SK-N-SH treated with all-trans-retinoic acid at 6 μM for 48 hours (cell line): ENCODE results near the gene HOXC13.

Source experiments
- ATAC-seq: fragments of 200-7000 bp; cut with Tn5 transposase; 3 replicates; pipeline ENCODE4 v1.9.1; 2020; ENCODE audit warnings: mild to moderate bottlenecking, moderate library complexity
- ARNTL ChIP-seq: fragments of 450-650 bp; formaldehyde crosslinking; IDR thresholded peaks from 2 replicates; pipeline ENCODE4 v1.5.0; 2020; ENCODE audit warnings: low read depth, mild to moderate bottlenecking, moderate library complexity, borderline replicate concordance
- BACH2 ChIP-seq: fragments of 250-450 bp; sonication (Bioruptor Pico); IDR thresholded peaks from 2 replicates; pipeline ENCODE4 v1.9.0; 2021; ENCODE audit warnings: mild to moderate bottlenecking, borderline replicate concordance
- CREB5 ChIP-seq: fragments of 250-450 bp; sonication (Bioruptor Pico); IDR thresholded peaks from 2 replicates; pipeline ENCODE4 v1.5.1; 2020; ENCODE audit warnings: low read depth, mild to moderate bottlenecking, moderate library complexity
- CSDC2 ChIP-seq: fragments of 250-450 bp; sonication (Bioruptor Pico); IDR thresholded peaks from 2 replicates; pipeline ENCODE4 v1.5.0; 2020; ENCODE audit warnings: mild to moderate bottlenecking, moderate library complexity
- CSRNP3 ChIP-seq: fragments of 250-450 bp; sonication (Bioruptor Pico); IDR thresholded peaks from 2 replicates; pipeline ENCODE4 v1.5.1; 2021; ENCODE audit warnings: mild to moderate bottlenecking, moderate library complexity
- ESRRG ChIP-seq: fragments of 250-450 bp; sonication (Bioruptor Pico); IDR thresholded peaks from 2 replicates; pipeline ENCODE4 v1.6.1; 2021; ENCODE audit warnings: mild to moderate bottlenecking
- GLIS3 ChIP-seq: fragments of 250-450 bp; sonication (Bioruptor Pico); IDR thresholded peaks from 2 replicates; pipeline ENCODE4 v1.5.0; 2020; ENCODE audit warnings: mild to moderate bottlenecking, moderate library complexity
- ISL1 ChIP-seq: fragments of 250-450 bp; sonication (Bioruptor Pico); IDR thresholded peaks from 2 replicates; pipeline ENCODE4 v2.1.2; 2022; ENCODE audit warnings: mild to moderate bottlenecking, moderate library complexity
- PATZ1 ChIP-seq: fragments of 250-450 bp; sonication (Bioruptor Pico); IDR thresholded peaks from 2 replicates; pipeline ENCODE4 v1.8.0; 2020; ENCODE audit warnings: mild to moderate bottlenecking, moderate library complexity, borderline replicate concordance
- POU6F1 ChIP-seq: fragments of 250-450 bp; sonication (Bioruptor Pico); IDR thresholded peaks from 2 replicates; pipeline ENCODE4 v1.8.0; 2021; ENCODE audit warnings: low read depth, mild to moderate bottlenecking, moderate library complexity, borderline replicate concordance
- PPARA ChIP-seq: fragments of 250-450 bp; sonication (Bioruptor Pico); IDR thresholded peaks from 2 replicates; pipeline ENCODE4 v1.5.0; 2020; ENCODE audit warnings: mild to moderate bottlenecking, borderline replicate concordance
- RARB ChIP-seq: fragments of 250-450 bp; sonication (Bioruptor Pico); IDR thresholded peaks from 2 replicates; pipeline ENCODE4 v1.8.0; 2021; ENCODE audit warnings: mild to moderate bottlenecking, moderate library complexity
- TCF4 ChIP-seq: fragments of 250-450 bp; sonication (Bioruptor Pico); IDR thresholded peaks from 2 replicates; pipeline ENCODE4 v1.8.0; 2021; ENCODE audit warnings: mild to moderate bottlenecking, moderate library complexity, borderline replicate concordance
- TOX ChIP-seq: fragments of 250-450 bp; sonication (Bioruptor Pico); IDR thresholded peaks from 2 replicates; pipeline ENCODE4 v1.8.0; 2021; ENCODE audit warnings: mild to moderate bottlenecking, moderate library complexity, borderline replicate concordance
- ZC3H10 ChIP-seq: fragments of 250-450 bp; sonication (Bioruptor Pico); IDR thresholded peaks from 2 replicates; pipeline ENCODE4 v1.5.1; 2021; ENCODE audit warnings: mild to moderate bottlenecking, moderate library complexity
- ZFP3 ChIP-seq: fragments of 250-450 bp; sonication (Bioruptor Pico); IDR thresholded peaks from 2 replicates; pipeline ENCODE4 v1.5.0; 2020; ENCODE audit warnings: mild to moderate bottlenecking, moderate library complexity
- ZFP30 ChIP-seq: fragments of 450-650 bp; formaldehyde crosslinking; IDR thresholded peaks from 2 replicates; pipeline ENCODE4 v1.5.0; 2022; ENCODE audit warnings: mild to moderate bottlenecking, moderate library complexity
- ZNF565 ChIP-seq: fragments of 450-650 bp; formaldehyde crosslinking; conservative IDR thresholded peaks from 2 replicates; pipeline ENCODE4 v1.5.0; 2020; ENCODE audit warnings: low read depth, mild to moderate bottlenecking, moderate library complexity
- ZNF70 ChIP-seq: fragments of 450-650 bp; formaldehyde crosslinking; IDR thresholded peaks from 2 replicates; pipeline ENCODE4 v1.5.0; 2020; ENCODE audit warnings: mild to moderate bottlenecking, moderate library complexity

HOXC13 gene

GRCh38 chr12:53965281-53966084 is 26.9 kb downstream of the HOXC13 start (continued):
- TF ChIP-seq CSRNP3, result no peak
- TF ChIP-seq ZNF70, result no peak

- ATAC-seq, result no peak
- no peak for TF ChIP-seq CSRNP3
- TF ChIP-seq TCF4 (CRISPR knock-in tag), result no peak
- no peak for TF ChIP-seq ZFP3 (CRISPR knock-in tag)
Observed at GRCh38 chr12:53966085-53966384, 27.4 kb downstream of the HOXC13 start.

GRCh38 chr12:53966385-53967133 is 27.9 kb downstream of the HOXC13 start:
- TF ChIP-seq CSDC2 (CRISPR knock-in tag) (no peak), ZFP30 (CRISPR knock-in tag) (no peak), PPARA (CRISPR knock-in tag) (no peak), TOX (CRISPR knock-in tag) (no peak), CREB5 (CRISPR knock-in tag) (no peak), ZNF70 (no peak), ZFP3 (CRISPR knock-in tag) (no peak), BACH2 (CRISPR knock-in tag) (no peak), POU6F1 (CRISPR knock-in tag) (no peak), ESRRG (CRISPR knock-in tag) (no peak), TCF4 (CRISPR knock-in tag) (no peak), PATZ1 (CRISPR knock-in tag) (no peak), ZNF565 (CRISPR knock-in tag) (no peak), RARB (CRISPR knock-in tag) (no peak), ZC3H10 (no peak), ISL1 (CRISPR knock-in tag) (no peak)
- ATAC-seq, result no peak; the same call in 2 of the 3 replicates

GRCh38 chr12:53967421-53967925 is 28.8 kb downstream of the HOXC13 start:
- TF ChIP-seq ZFP30 (CRISPR knock-in tag), result no peak
- no peak for TF ChIP-seq ARNTL (CRISPR knock-in tag)
- no peak for TF ChIP-seq CSDC2 (CRISPR knock-in tag)
- TF ChIP-seq ZNF565 (CRISPR knock-in tag), result no peak
- TF ChIP-seq GLIS3 (CRISPR knock-in tag), result no peak
- no peak for TF ChIP-seq ZFP3 (CRISPR knock-in tag)
- TF ChIP-seq ESRRG (CRISPR knock-in tag), result no peak
- TF ChIP-seq POU6F1 (CRISPR knock-in tag), result no peak
- TF ChIP-seq TCF4 (CRISPR knock-in tag), result no peak
- TF ChIP-seq BACH2 (CRISPR knock-in tag), result no peak
- ATAC-seq, result no peak
